ENCODE measurements around the gene UTP11. TPM values are rescaled to one million over a fixed set of nuclear protein-coding genes. Genes with fewer than 3 reads are reported as not detected.

UTP11 gene
- total RNA-seq, 1 experiment from 2014 or later = 53.8 TPM

- CTCF ChIA-PET = interaction anchor here (0.5 kb wide), 1 partner anchor 816 kb away, joined by 6 read pairs; no protein-coding TSS in a partner anchor
- intact Hi-C loops (cut with micrococcal nuclease; ENCODE audit: unreplicated experiment) = no loop called here
Observed at GRCh38 chr1:38020396-38020795, 7.9 kb downstream of the UTP11 start.

GRCh38 chr1:38021969-38022368 is 9.4 kb downstream of the UTP11 start:
- in situ Hi-C loops (cut with HindIII; ENCODE audit: low pct_unique_long_range_greater_than_20kb, low sequenced_read_pairs) = no loop called here
- H3K36me3 ChIP-seq (ENCODE audit: control insufficient read depth, insufficient read depth, low read length) = peaks cover 35% of the 10 kb centered on the region

More at GRCh38 chr1:38020396-38020795, 7.9 kb downstream of the UTP11 start:
- H3K4me3 ChIP-seq (ENCODE audit: low read depth in 2 of 2, low read length in 2 of 2) = no peak overlapping the region
- no peaks in the 10 kb centered on the region for H3K27me3 ChIP-seq (ENCODE audit: control insufficient read depth, insufficient read depth, low read length)
- TF ChIP-seq TCF7L2 (IDR thresholded peaks at IDR 0.05; ENCODE audit: low read depth, low read length) (no peak), SIN3A (IDR thresholded peaks at IDR 0.05; ENCODE audit: borderline replicate concordance, insufficient read depth, low read depth, low read length) (no peak), POLR2AphosphoS5 (IDR thresholded peaks at IDR 0.05; ENCODE audit: low read depth, low read length) (no peak)
- TF ChIP-seq, protein P1, sequence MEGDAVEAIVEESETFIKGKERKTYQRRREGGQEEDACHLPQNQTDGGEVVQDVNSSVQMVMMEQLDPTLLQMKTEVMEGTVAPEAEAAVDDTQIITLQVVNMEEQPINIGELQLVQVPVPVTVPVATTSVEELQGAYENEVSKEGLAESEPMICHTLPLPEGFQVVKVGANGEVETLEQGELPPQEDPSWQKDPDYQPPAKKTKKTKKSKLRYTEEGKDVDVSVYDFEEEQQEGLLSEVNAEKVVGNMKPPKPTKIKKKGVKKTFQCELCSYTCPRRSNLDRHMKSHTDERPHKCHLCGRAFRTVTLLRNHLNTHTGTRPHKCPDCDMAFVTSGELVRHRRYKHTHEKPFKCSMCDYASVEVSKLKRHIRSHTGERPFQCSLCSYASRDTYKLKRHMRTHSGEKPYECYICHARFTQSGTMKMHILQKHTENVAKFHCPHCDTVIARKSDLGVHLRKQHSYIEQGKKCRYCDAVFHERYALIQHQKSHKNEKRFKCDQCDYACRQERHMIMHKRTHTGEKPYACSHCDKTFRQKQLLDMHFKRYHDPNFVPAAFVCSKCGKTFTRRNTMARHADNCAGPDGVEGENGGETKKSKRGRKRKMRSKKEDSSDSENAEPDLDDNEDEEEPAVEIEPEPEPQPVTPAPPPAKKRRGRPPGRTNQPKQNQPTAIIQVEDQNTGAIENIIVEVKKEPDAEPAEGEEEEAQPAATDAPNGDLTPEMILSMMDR (IDR thresholded peaks at IDR 0.05) = no peak
- TF ChIP-seq, protein P2, sequence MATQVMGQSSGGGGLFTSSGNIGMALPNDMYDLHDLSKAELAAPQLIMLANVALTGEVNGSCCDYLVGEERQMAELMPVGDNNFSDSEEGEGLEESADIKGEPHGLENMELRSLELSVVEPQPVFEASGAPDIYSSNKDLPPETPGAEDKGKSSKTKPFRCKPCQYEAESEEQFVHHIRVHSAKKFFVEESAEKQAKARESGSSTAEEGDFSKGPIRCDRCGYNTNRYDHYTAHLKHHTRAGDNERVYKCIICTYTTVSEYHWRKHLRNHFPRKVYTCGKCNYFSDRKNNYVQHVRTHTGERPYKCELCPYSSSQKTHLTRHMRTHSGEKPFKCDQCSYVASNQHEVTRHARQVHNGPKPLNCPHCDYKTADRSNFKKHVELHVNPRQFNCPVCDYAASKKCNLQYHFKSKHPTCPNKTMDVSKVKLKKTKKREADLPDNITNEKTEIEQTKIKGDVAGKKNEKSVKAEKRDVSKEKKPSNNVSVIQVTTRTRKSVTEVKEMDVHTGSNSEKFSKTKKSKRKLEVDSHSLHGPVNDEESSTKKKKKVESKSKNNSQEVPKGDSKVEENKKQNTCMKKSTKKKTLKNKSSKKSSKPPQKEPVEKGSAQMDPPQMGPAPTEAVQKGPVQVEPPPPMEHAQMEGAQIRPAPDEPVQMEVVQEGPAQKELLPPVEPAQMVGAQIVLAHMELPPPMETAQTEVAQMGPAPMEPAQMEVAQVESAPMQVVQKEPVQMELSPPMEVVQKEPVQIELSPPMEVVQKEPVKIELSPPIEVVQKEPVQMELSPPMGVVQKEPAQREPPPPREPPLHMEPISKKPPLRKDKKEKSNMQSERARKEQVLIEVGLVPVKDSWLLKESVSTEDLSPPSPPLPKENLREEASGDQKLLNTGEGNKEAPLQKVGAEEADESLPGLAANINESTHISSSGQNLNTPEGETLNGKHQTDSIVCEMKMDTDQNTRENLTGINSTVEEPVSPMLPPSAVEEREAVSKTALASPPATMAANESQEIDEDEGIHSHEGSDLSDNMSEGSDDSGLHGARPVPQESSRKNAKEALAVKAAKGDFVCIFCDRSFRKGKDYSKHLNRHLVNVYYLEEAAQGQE (IDR thresholded peaks at IDR 0.05; ENCODE audit: insufficient read depth in 1 of 2, low read depth in 2 of 2, low read length in 1 of 2) = no peak
- no peaks in the 10 kb centered on the region for H3K9me3 ChIP-seq (ENCODE audit: control insufficient read depth, insufficient read depth, low read depth, low read length)
- DNase-seq (ENCODE audit: low read depth, low spot score) = no peak
- H3K36me3 ChIP-seq (ENCODE audit: control insufficient read depth, insufficient read depth, low read length) = peaks cover 35% of the 10 kb centered on the region
- no peak for ATAC-seq
- H3K4me1 ChIP-seq (ENCODE audit: control insufficient read depth, insufficient read depth, low read length) = peaks cover 7% of the 10 kb centered on the region; the same call in 1 of the 2 replicates
- no peak overlapping the region for H3K27ac ChIP-seq (ENCODE audit: low read length)
- POLR2A ChIA-PET = no interaction called here
- in situ Hi-C loops (cut with HindIII; ENCODE audit: low pct_unique_long_range_greater_than_20kb, low sequenced_read_pairs) = no loop called here
- BruUV-seq (replicated peaks) = no TSS peak

More at GRCh38 chr1:38021969-38022368, 9.4 kb downstream of the UTP11 start:
- Histone ChIP-seq H3K27me3 (ENCODE audit: control insufficient read depth, insufficient read depth, low read length) (no peaks in the 10 kb centered on the region), H3K27ac (ENCODE audit: low read length) (no peak overlapping the region), H3K9me3 (ENCODE audit: control insufficient read depth, insufficient read depth, low read depth, low read length) (no peaks in the 10 kb centered on the region), H3K4me1 (ENCODE audit: control insufficient read depth, insufficient read depth, low read length) (no peaks in the 10 kb centered on the region), H3K4me3 (ENCODE audit: low read depth in 2 of 2, low read length in 2 of 2) (no peak overlapping the region)
- intact Hi-C loops (cut with micrococcal nuclease; ENCODE audit: unreplicated experiment) = no loop called here
- POLR2A ChIA-PET = no interaction called here
- CTCF ChIA-PET = interaction anchor here (0.7 kb wide), 1 partner anchor 12 kb away, joined by 3 read pairs; no protein-coding TSS in a partner anchor
- BruUV-seq (replicated peaks) = no TSS peak
- no peak for TF ChIP-seq TCF7L2 (IDR thresholded peaks at IDR 0.05; ENCODE audit: low read depth, low read length)
- TF ChIP-seq, protein P1 (IDR thresholded peaks at IDR 0.05) = no peak
- no peak for TF ChIP-seq POLR2AphosphoS5 (IDR thresholded peaks at IDR 0.05; ENCODE audit: low read depth, low read length)
- no peak for TF ChIP-seq SIN3A (IDR thresholded peaks at IDR 0.05; ENCODE audit: borderline replicate concordance, insufficient read depth, low read depth, low read length)
- TF ChIP-seq, protein P2 (IDR thresholded peaks at IDR 0.05; ENCODE audit: insufficient read depth in 1 of 2, low read depth in 2 of 2, low read length in 1 of 2) = no peak
- ATAC-seq (no peak), DNase-seq (ENCODE audit: low read depth, low spot score) (no peak)

All from Panc1 (cell line).